HCT116 (cell line): ENCODE measurements around the gene PLEKHA4. TPM values are rescaled to one million over a fixed set of nuclear protein-coding genes. Genes with fewer than 3 reads are reported as not detected.

Experiments used
- ATAC-seq: fragments of 200-7000 bp; cut with Tn5 transposase; 2 replicates; pipeline ENCODE4 v1.9.1; 2020; ENCODE audit warnings: mild to moderate bottlenecking, moderate library complexity
- BruUV-seq: library from RNA; stranded (reverse); fragments of 400-500 nt; replicated peaks from 2 replicates; lab custom pipeline; 2021; lab: Mats Ljungman, UMichigan
- CTCF ChIA-PET: fragments of 300-600 bp; sonication (Branson Sonifier 250); formaldehyde crosslinking; loops from one replicate; lab custom pipeline; 2021; ENCODE audit warnings: antibody characterized with exemption; lab: Charles Lee
- POLR2A ChIA-PET: fragments of 300-600, 350-600 bp; sonication (Branson Sonifier 250); formaldehyde crosslinking; loops from one replicate; lab custom pipeline; 2021; ENCODE audit warnings: antibody characterized with exemption; lab: Charles Lee
- RAD21 ChIA-PET, 2 experiments: fragments of 300-600 bp; sonication (Branson Sonifier 250); formaldehyde crosslinking; loops; one replicate each; lab custom pipeline; 2023; ENCODE audit warnings: low total read pairs in 2 of 2; ENCODE audit not compliant: uncharacterized antibody in 2 of 2, unreplicated experiment in 2 of 2, low non-redundant PET in 1 of 2; lab: Charles Lee
- DNase-seq: peaks from one replicate; pipeline ENCODE4 v3.0.0-alpha.2; 2010; ENCODE audit warnings: low read depth, low spot score
- H2AFZ ChIP-seq: fragments of 200-600 bp; shearing (Covaris generic), sonication (generic); 2 replicates; pipeline ENCODE4 v1.6.1; 2017; ENCODE audit warnings: low read depth, mixed run types, mixed read lengths, antibody characterized with exemption, low read length; ENCODE audit not compliant: poor library complexity, severe bottlenecking
- H3K27ac ChIP-seq: 2 replicates; pipeline ENCODE4 v1.5.1; 2012; ENCODE audit warnings: low read depth, low read length
- H3K27me3 ChIP-seq: fragments of 200-600 bp; sonication (generic); 2 replicates; pipeline ENCODE4 v1.6.1; 2016; ENCODE audit warnings: mixed run types, low read length, mixed read lengths; ENCODE audit not compliant: insufficient read depth
- H3K36me3 ChIP-seq, 2 experiments: fragments of 200-500 bp in 1 of 2; fragments of 200-600 bp in 1 of 2; sonication (Bioruptor generic) in 1 of 2; sonication (generic) in 1 of 2; 2 replicates each; pipeline versions ENCODE4 v1.5.1 to v1.6.1; 2014 to 2016; ENCODE audit warnings: low read length in 2 of 2, inconsistent platforms in 1 of 2, mixed read lengths in 1 of 2, mixed run types in 1 of 2; ENCODE audit not compliant: insufficient read depth in 2 of 2, control insufficient read depth in 1 of 2
- H3K4me1 ChIP-seq, 2 experiments: fragments of 200-600 bp in 1 of 2; sonication (generic) in 1 of 2; 2 replicates each; pipeline versions ENCODE4 v1.5.1 to v1.6.1; 2012 to 2017; ENCODE audit warnings: low read length in 2 of 2, inconsistent platforms in 1 of 2, mild to moderate bottlenecking in 1 of 2, mixed read lengths in 1 of 2, mixed run types in 1 of 2, moderate library complexity in 1 of 2; ENCODE audit not compliant: insufficient read depth in 2 of 2, control insufficient read depth in 1 of 2
- H3K4me2 ChIP-seq: fragments of 200-600 bp; sonication (generic); 2 replicates; pipeline ENCODE4 v1.6.1; 2017; ENCODE audit warnings: mixed run types, low read length, mixed read lengths
- H3K4me3 ChIP-seq, 2 experiments: fragments of 200-600 bp in 1 of 2; sonication (generic) in 1 of 2; replicated peaks in 1 of 2; 2 replicates each; pipeline ENCODE4 v1.5.1; 2011 to 2016; ENCODE audit warnings: low read length in 2 of 2, control low read depth in 1 of 2, low read depth in 1 of 2, mild to moderate bottlenecking in 1 of 2, mixed read lengths in 1 of 2, mixed run types in 1 of 2
- H3K79me2 ChIP-seq: fragments of 200-600 bp; sonication (generic); 2 replicates; pipeline ENCODE4 v1.6.1; 2017; ENCODE audit warnings: mild to moderate bottlenecking, mixed run types, low read length, moderate library complexity, mixed read lengths; ENCODE audit not compliant: insufficient read depth
- H3K9ac ChIP-seq: fragments of 200-600 bp; sonication (generic); 2 replicates; pipeline ENCODE4 v1.6.1; 2016; ENCODE audit warnings: low read length, mixed read lengths
- H3K9me2 ChIP-seq: fragments of 200-600 bp; sonication (generic), shearing (Covaris generic); 2 replicates; pipeline ENCODE4 v1.6.1; 2017; ENCODE audit warnings: mixed run types, mild to moderate bottlenecking, moderate library complexity; ENCODE audit not compliant: insufficient read depth
- H3K9me3 ChIP-seq, 2 experiments: fragments of 200-500 bp in 1 of 2; fragments of 200-600 bp in 1 of 2; sonication (Bioruptor generic) in 1 of 2; sonication (generic) in 1 of 2; 2 replicates each; pipeline ENCODE4 v1.6.1; 2014 to 2017; ENCODE audit warnings: low read length in 2 of 2, mixed read lengths in 2 of 2, inconsistent platforms in 1 of 2, low read depth in 1 of 2, mild to moderate bottlenecking in 1 of 2, mixed run types in 1 of 2, moderate library complexity in 1 of 2; ENCODE audit not compliant: control insufficient read depth in 1 of 2, insufficient read depth in 1 of 2
- H4K20me1 ChIP-seq: fragments of 200-600 bp; sonication (generic), shearing (Covaris generic); 2 replicates; pipeline ENCODE4 v1.6.1; 2017; ENCODE audit warnings: mixed run types, mild to moderate bottlenecking, moderate library complexity; ENCODE audit not compliant: insufficient read depth
- ATF3 ChIP-seq: IDR thresholded peaks from 2 replicates; pipeline ENCODE4 v1.6.1; 2012
- CEBPB ChIP-seq: IDR thresholded peaks from 2 replicates; pipeline ENCODE4 v1.6.1; 2012; ENCODE audit warnings: low read depth
- CTCF ChIP-seq, 3 experiments: fragments of 200-600 bp in 1 of 3; sonication (generic) in 1 of 3; IDR thresholded peaks in 2 of 3; conservative IDR thresholded peaks in 1 of 3; 2 replicates each; pipeline ENCODE4 v1.5.1; 2012 to 2017; ENCODE audit warnings: low read depth in 2 of 3, low read length in 2 of 3, antibody characterized with exemption in 1 of 3, borderline replicate concordance in 1 of 3, control low read depth in 1 of 3, mild to moderate bottlenecking in 1 of 3, mixed read lengths in 1 of 3, mixed run types in 1 of 3, moderate library complexity in 1 of 3; ENCODE audit not compliant: insufficient read depth in 1 of 3
- EGR1 ChIP-seq: IDR thresholded peaks from 2 replicates; pipeline ENCODE4 v1.6.1; 2012; ENCODE audit warnings: low read depth
- ELF1 ChIP-seq: IDR thresholded peaks from 2 replicates; pipeline ENCODE4 v1.6.1; 2012; ENCODE audit warnings: low read depth, borderline replicate concordance
- EZH2phosphoT487 ChIP-seq: fragments of 200-600 bp; IDR thresholded peaks from 2 replicates; pipeline ENCODE4 v1.6.1; 2018; ENCODE audit warnings: antibody characterized with exemption, borderline replicate concordance
- FOSL1 ChIP-seq: IDR thresholded peaks from 2 replicates; pipeline ENCODE4 v1.6.1; 2012; ENCODE audit warnings: low read depth
- JUND ChIP-seq: IDR thresholded peaks from 2 replicates; pipeline ENCODE4 v1.6.1; 2012
- MAX ChIP-seq: IDR thresholded peaks from 2 replicates; pipeline ENCODE4 v1.6.1; 2012
- POLR2A ChIP-seq: IDR thresholded peaks from 2 replicates; pipeline ENCODE4 v1.7.0; 2011; ENCODE audit warnings: borderline replicate concordance; ENCODE audit not compliant: insufficient read depth, insufficient read length; ENCODE audit errors: extremely low read depth
- RAD21 ChIP-seq: IDR thresholded peaks from 2 replicates; pipeline ENCODE4 v1.6.1; 2012; ENCODE audit warnings: low read depth, mild to moderate bottlenecking
- REST ChIP-seq: IDR thresholded peaks from 2 replicates; pipeline ENCODE4 v1.6.1; 2012; ENCODE audit warnings: low read depth
- SIN3A ChIP-seq: IDR thresholded peaks from 2 replicates; pipeline ENCODE4 v1.6.1; 2012; ENCODE audit warnings: low read depth
- SP1 ChIP-seq: IDR thresholded peaks from 2 replicates; pipeline ENCODE4 v1.6.1; 2012; ENCODE audit warnings: low read depth
- SRF ChIP-seq: IDR thresholded peaks from 2 replicates; pipeline ENCODE4 v1.6.1; 2012; ENCODE audit warnings: low read depth
- ZBTB33 ChIP-seq: IDR thresholded peaks from 2 replicates; pipeline ENCODE4 v1.6.1; 2011; ENCODE audit warnings: mild to moderate bottlenecking, low read length, moderate library complexity; ENCODE audit not compliant: insufficient replicate concordance; ENCODE audit errors: extremely low read depth
- ZFX ChIP-seq: fragments of 450-650 bp; IDR thresholded peaks from 2 replicates; pipeline ENCODE4 v1.6.1; 2017
- intact Hi-C: fragments of 100-400 bp; cut with micrococcal nuclease; formaldehyde crosslinking; loops from 2 replicates; pipeline ENCODE4 v1.10.0; 2022
- total RNA-seq: library from RNA; stranded (reverse); gene quantifications from one replicate; pipeline ENCODE4 v1.2.1, GENCODE V29; 2021; ENCODE audit not compliant: unreplicated experiment

Gene PLEKHA4
- total RNA-seq, 1 experiment from 2014 or later: 20.4 TPM

GRCh38 chr19:48830965-48831364 lies 37.5 kb downstream of the PLEKHA4 start:
- RAD21 ChIA-PET: no interaction called here
- intact Hi-C loops: no loop called here
- no TSS peak for BruUV-seq
- Histone ChIP-seq H3K9me2 (no peaks in the 10 kb centered on the region), H3K36me3 (peaks cover 0 to 4% of the 10 kb centered on the region in 2 experiments; a peak in 1 of 4 replicates), H3K4me1 (peaks cover 2 to 8% of the 10 kb centered on the region in 2 experiments; a peak in 3 of 4 replicates), H3K79me2 (no peaks in the 10 kb centered on the region), H3K9ac (no peak overlapping the region), H3K4me2 (no peak overlapping the region), H3K4me3 (no peak overlapping the region), H2AFZ (no peak overlapping the region), H3K27ac (no peak overlapping the region), H3K9me3 (no peaks in the 10 kb centered on the region), H4K20me1 (no peaks in the 10 kb centered on the region), H3K27me3 (no peaks in the 10 kb centered on the region)
- DNase-seq: no peak
- TF ChIP-seq ZFX (no peak), ZBTB33 (no peak), SP1 (no peak), SIN3A (no peak), EGR1 (no peak), ELF1 (no peak), EZH2phosphoT487 (no peak), CEBPB (no peak), ATF3 (no peak), CTCF (IDR thresholded peaks at IDR 0.05 in 2 of 3, conservative IDR thresholded peaks at IDR 0.05 in 1 of 3; ENCODE audit: borderline replicate concordance in 1 of 3, insufficient read depth in 1 of 3, low read depth in 2 of 3, low read length in 2 of 3) (no peak), MAX (no peak), SRF (no peak), RAD21 (no peak), REST (no peak), FOSL1 (no peak), JUND (no peak), POLR2A (no peak)
- no peak for ATAC-seq
- CTCF ChIA-PET: interaction anchor here (0.7 to 1.2 kb wide), 3 partner anchors 14 to 43 kb away, joined by 3 read pairs; no protein-coding TSS in a partner anchor
- POLR2A ChIA-PET: no interaction called here
